ENCODE data around the gene MRPL37.

MRPL37 gene

DNA sequence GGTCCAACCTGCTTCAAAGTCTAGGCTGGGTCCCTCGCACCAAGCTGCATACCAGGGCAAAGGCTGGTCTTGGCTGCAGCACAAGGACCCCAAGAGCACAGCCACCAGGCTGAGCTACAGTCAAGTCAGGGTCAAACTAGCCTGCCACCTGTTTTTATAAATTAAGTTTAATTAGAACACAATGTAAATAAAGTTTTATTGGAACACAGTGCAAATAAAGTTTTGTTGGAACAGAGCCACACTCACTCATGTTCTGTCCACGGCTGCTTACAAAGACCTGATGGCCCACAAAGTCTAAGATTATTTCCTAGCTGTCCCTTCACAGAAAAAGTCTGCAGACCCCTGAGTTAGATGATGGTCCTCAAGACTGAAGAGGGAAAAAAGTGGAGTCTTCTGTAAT lies 66.2 kb downstream of the MRPL37 start:
- no peak for DNase-seq

DNA sequence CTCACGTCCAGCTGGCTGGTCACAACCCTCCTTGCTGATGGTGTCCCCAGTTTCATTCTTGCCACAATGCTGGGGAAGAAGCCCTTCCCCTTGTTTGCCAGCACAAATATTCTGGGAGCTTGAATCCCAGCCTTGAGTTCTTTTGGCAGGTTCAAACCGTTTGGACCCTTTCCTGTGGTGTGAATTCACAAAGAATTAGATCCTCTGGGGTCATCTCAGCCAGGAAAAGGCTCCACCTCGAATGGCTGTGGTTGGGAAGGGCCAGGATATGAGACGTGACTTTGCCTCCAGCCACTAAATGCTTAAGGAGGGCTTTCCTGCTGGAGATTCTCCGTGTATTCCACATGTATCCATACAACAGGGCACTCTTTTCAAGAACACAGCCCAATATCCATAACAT lies 66.9 kb downstream of the MRPL37 start:
- no peak for DNase-seq
